Stomach (tissue), 4 donors: ENCODE results near the gene FOXF2.

Experiments used
- POLR2A ChIP-seq, 4 donors: fragments of 450-650 bp; IDR thresholded peaks; one replicate each; pipeline ENCODE4 v1.6.1; 2016; ENCODE audit warnings: antibody characterized with exemption in 4 of 4, control low read depth in 2 of 4, mild to moderate bottlenecking in 1 of 4, moderate library complexity in 1 of 4
- TF ChIP-seq, protein P1 (sequence below), 7 experiments: fragments of 450-650 bp in 4 of 7; fragments of 200-600 bp in 3 of 7; sonication (generic) in 3 of 7; IDR thresholded peaks; one replicate each; pipeline ENCODE4 v1.5.1; 2016 to 2019; ENCODE audit warnings: antibody characterized with exemption in 7 of 7, control low read depth in 2 of 7, mild to moderate bottlenecking in 1 of 7

DNA sequence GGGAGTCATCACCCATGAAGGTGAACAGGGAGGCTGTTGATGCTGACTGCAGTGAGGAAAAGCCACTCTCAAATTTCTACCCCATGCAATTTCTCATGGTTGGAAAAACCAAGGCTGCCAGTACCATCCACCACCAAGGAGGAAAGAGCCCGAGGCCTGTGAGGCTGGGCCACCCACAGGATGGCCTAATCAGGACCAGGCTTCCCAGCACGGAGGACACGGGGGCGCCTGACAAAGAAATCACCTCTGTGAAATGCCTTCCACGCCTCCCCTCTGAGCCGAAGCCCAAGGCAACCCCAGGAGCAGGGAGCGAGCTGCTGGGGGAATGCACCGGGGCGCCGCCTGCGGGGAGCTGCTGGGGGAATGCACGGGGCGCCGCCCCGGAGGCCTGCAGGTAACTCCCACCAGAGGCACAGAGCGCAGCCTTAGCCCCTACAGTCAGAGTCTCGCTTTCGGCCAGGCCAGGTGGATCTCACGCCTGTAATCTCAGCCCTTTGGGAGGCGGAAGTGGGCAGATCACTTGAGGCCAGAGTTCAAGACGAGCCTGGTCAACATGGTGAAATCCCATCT, 26.9 kb downstream of the FOXF2 start:
- TF ChIP-seq POLR2A (IDR thresholded peaks at IDR 0.05), result no peak
- TF ChIP-seq, protein P1, sequence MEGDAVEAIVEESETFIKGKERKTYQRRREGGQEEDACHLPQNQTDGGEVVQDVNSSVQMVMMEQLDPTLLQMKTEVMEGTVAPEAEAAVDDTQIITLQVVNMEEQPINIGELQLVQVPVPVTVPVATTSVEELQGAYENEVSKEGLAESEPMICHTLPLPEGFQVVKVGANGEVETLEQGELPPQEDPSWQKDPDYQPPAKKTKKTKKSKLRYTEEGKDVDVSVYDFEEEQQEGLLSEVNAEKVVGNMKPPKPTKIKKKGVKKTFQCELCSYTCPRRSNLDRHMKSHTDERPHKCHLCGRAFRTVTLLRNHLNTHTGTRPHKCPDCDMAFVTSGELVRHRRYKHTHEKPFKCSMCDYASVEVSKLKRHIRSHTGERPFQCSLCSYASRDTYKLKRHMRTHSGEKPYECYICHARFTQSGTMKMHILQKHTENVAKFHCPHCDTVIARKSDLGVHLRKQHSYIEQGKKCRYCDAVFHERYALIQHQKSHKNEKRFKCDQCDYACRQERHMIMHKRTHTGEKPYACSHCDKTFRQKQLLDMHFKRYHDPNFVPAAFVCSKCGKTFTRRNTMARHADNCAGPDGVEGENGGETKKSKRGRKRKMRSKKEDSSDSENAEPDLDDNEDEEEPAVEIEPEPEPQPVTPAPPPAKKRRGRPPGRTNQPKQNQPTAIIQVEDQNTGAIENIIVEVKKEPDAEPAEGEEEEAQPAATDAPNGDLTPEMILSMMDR (IDR thresholded peaks at IDR 0.05), result no peak
